ENCODE results near the gene CALN1. TPM values are rescaled to one million over a fixed set of nuclear protein-coding genes. Genes with fewer than 3 reads are reported as not detected.

The CALN1 gene
- total and polyA plus RNA-seq, 2 experiments from 2014 or later: 7.6 to 14.5 TPM

DNA sequence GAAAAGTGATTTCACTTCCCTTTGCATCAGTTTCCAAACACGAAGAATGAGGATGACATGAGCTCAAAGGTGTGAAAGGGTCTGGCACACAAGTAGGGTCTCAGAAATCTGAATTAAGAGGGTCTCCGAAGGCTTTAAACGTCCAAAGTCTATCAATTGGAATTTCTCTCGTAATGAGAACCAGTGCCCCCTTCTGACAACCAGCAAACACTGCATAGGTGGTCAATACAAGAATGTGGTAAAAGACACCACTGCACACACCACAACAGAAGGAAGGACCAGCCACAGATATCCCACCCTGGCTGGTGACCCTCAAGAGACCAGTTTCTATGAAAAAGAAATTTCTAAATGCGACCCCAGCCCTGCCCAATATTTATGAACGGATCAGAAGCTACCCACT is 78.1 kb downstream of the CALN1 start:
- Mint-ChIP-seq H3K27me3 (ENCODE audit: insufficient read depth, low read depth, poor library complexity) (peaks cover 25% of the 10 kb centered on the region), H3K4me3 (peak overlapping the region; percentile 55; the same call in 2 of the 3 replicates), H3K4me1 (peaks cover 21% of the 10 kb centered on the region), H3K27ac (no peak overlapping the region), H3K9me3 (peaks cover 21% of the 10 kb centered on the region), H3K36me3 (ENCODE audit: low read depth) (peaks cover 38% of the 10 kb centered on the region)
- H3F3A ChIP-seq (replicated peaks; ENCODE audit: low read depth): no peaks in the 10 kb centered on the region
- no peak overlapping the region for H3K4me3 ChIP-seq
- peaks cover 5% of the 10 kb centered on the region for H3K36me3 ChIP-seq (ENCODE audit: insufficient read depth)
- no peak for TF ChIP-seq POLR2AphosphoS5 (IDR thresholded peaks at IDR 0.05; ENCODE audit: low read depth)
- TF ChIP-seq ZNF114 (CRISPR knock-in tag; IDR thresholded peaks at IDR 0.05): no peak
- TF ChIP-seq, protein P1, sequence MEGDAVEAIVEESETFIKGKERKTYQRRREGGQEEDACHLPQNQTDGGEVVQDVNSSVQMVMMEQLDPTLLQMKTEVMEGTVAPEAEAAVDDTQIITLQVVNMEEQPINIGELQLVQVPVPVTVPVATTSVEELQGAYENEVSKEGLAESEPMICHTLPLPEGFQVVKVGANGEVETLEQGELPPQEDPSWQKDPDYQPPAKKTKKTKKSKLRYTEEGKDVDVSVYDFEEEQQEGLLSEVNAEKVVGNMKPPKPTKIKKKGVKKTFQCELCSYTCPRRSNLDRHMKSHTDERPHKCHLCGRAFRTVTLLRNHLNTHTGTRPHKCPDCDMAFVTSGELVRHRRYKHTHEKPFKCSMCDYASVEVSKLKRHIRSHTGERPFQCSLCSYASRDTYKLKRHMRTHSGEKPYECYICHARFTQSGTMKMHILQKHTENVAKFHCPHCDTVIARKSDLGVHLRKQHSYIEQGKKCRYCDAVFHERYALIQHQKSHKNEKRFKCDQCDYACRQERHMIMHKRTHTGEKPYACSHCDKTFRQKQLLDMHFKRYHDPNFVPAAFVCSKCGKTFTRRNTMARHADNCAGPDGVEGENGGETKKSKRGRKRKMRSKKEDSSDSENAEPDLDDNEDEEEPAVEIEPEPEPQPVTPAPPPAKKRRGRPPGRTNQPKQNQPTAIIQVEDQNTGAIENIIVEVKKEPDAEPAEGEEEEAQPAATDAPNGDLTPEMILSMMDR (conservative IDR thresholded peaks at IDR 0.05; ENCODE audit: low read depth in 2 of 2): peak; percentile 74 to 76
- DNase-seq (ENCODE audit: low spot score) (peak; percentile 64), ATAC-seq (no peak)
- H3K4me1 ChIP-seq (ENCODE audit: insufficient read depth): peaks cover 23% of the 10 kb centered on the region
- H2AFZ ChIP-seq: no peak overlapping the region
- peaks cover 31% of the 10 kb centered on the region for H3K27me3 ChIP-seq (ENCODE audit: insufficient read depth)
- no peaks in the 10 kb centered on the region; the same call in 1 of the 2 replicates for H4K20me1 ChIP-seq (replicated peaks; ENCODE audit: insufficient read depth)
- H3K27ac ChIP-seq (ENCODE audit: low read depth): no peak overlapping the region
- 0 out of 2 replicates have a peak overlapping the region, but pooled peaks have one; percentile 96 for H3K4me2 ChIP-seq
- H3K79me2 ChIP-seq (replicated peaks; ENCODE audit: insufficient read depth): peaks cover 64% of the 10 kb centered on the region
- H3K9me2 ChIP-seq (ENCODE audit: insufficient read depth): no peaks in the 10 kb centered on the region

GRCh38 chr7:72326811-72327210 is 85.3 kb downstream of the CALN1 start:
- H3K9me3 Mint-ChIP-seq: peaks cover 11% of the 10 kb centered on the region
- no peaks in the 10 kb centered on the region for H3K9me2 ChIP-seq (ENCODE audit: insufficient read depth)
- ATAC-seq: no peak
- no peak overlapping the region for H2AFZ ChIP-seq
- peaks cover 2% of the 10 kb centered on the region; the same call in 1 of the 2 replicates for H3K36me3 ChIP-seq (ENCODE audit: insufficient read depth)
- H3F3A ChIP-seq (replicated peaks; ENCODE audit: low read depth): no peaks in the 10 kb centered on the region
- H3K4me2 ChIP-seq: no peak overlapping the region
- no peaks in the 10 kb centered on the region for H3K27me3 ChIP-seq (ENCODE audit: insufficient read depth)
- no peak overlapping the region for H3K4me3 Mint-ChIP-seq
- H3K27ac ChIP-seq (ENCODE audit: low read depth): no peak overlapping the region
- peaks cover 24% of the 10 kb centered on the region for H3K36me3 Mint-ChIP-seq (ENCODE audit: low read depth)
- no peak for DNase-seq (ENCODE audit: low spot score)
- H3K27ac Mint-ChIP-seq: no peak overlapping the region
- H3K4me3 ChIP-seq: no peak overlapping the region
- peaks cover 2% of the 10 kb centered on the region for H3K27me3 Mint-ChIP-seq (ENCODE audit: insufficient read depth, low read depth, poor library complexity)
- H4K20me1 ChIP-seq (replicated peaks; ENCODE audit: insufficient read depth): peaks cover 3% of the 10 kb centered on the region
- H3K4me1 Mint-ChIP-seq: no peaks in the 10 kb centered on the region
- no peaks in the 10 kb centered on the region for H3K4me1 ChIP-seq (ENCODE audit: insufficient read depth)
- peaks cover 67% of the 10 kb centered on the region for H3K79me2 ChIP-seq (replicated peaks; ENCODE audit: insufficient read depth)
- TF ChIP-seq ZNF331 (CRISPR knock-in tag; IDR thresholded peaks at IDR 0.05; ENCODE audit: low read depth): no peak
- TF ChIP-seq ZNF462 (CRISPR knock-in tag; IDR thresholded peaks at IDR 0.05): no peak
- no peak for TF ChIP-seq REST (IDR thresholded peaks at IDR 0.05; ENCODE audit: unreplicated experiment)
- TF ChIP-seq, protein P1 (conservative IDR thresholded peaks at IDR 0.05; ENCODE audit: low read depth in 2 of 2): no peak
- no peak for TF ChIP-seq EZH2phosphoT487 (IDR thresholded peaks at IDR 0.05; ENCODE audit: unreplicated experiment)
- no peak for TF ChIP-seq ZNF114 (CRISPR knock-in tag; IDR thresholded peaks at IDR 0.05)

Measured in GM23338 (cell line).